HG03025 (cell line): Measurements from ENCODE around the gene TFAP2B.

Source experiments
- ATAC-seq: cut with Tn5 transposase; IDR thresholded peaks from one replicate; pipeline ENCODE4 v1.9.1; 2021; ENCODE audit warnings: mild to moderate bottlenecking, moderate library complexity; ENCODE audit not compliant: unreplicated experiment, low FRiP score

TFAP2B gene

GRCh38 chr6:50823094-50823920 is 4.6 kb downstream of the TFAP2B start:
- no peak for ATAC-seq

- no peak for ATAC-seq
These were observed 5.9 kb downstream of the TFAP2B start for GRCh38 chr6:50824552-50824951.

GRCh38 chr6:50825375-50826036 is 6.8 kb downstream of the TFAP2B start:
- ATAC-seq: no peak

GRCh38 chr6:50826037-50826761 is 7.5 kb downstream of the TFAP2B start:
- no peak for ATAC-seq

GRCh38 chr6:50826803-50827202 is 8.1 kb downstream of the TFAP2B start:
- no peak for ATAC-seq

GRCh38 chr6:50829049-50829448 is 10.4 kb downstream of the TFAP2B start:
- ATAC-seq: no peak

GRCh38 chr6:50829898-50830444 is 11.3 kb downstream of the TFAP2B start:
- no peak for ATAC-seq

GRCh38 chr6:50831186-50831585 is 12.5 kb downstream of the TFAP2B start:
- no peak for ATAC-seq

GRCh38 chr6:50832912-50833311 is 14.2 kb downstream of the TFAP2B start:
- ATAC-seq: no peak

- ATAC-seq: no peak
These were observed 16.3 kb downstream of the TFAP2B start for GRCh38 chr6:50834929-50835410.

GRCh38 chr6:50836231-50836630 is 17.6 kb downstream of the TFAP2B start:
- no peak for ATAC-seq

GRCh38 chr6:50837589-50838445 is 19.1 kb downstream of the TFAP2B start:
- no peak for ATAC-seq

- ATAC-seq: no peak
These were observed 21.6 kb downstream of the TFAP2B start for GRCh38 chr6:50840112-50840810.

GRCh38 chr6:50840811-50841192 is 22.1 kb downstream of the TFAP2B start:
- ATAC-seq: no peak

- ATAC-seq: no peak
These were observed 23.8 kb downstream of the TFAP2B start for GRCh38 chr6:50842446-50842845.

GRCh38 chr6:50842861-50843384 is 24.3 kb downstream of the TFAP2B start:
- ATAC-seq: no peak

GRCh38 chr6:50843842-50844241 is 25.2 kb downstream of the TFAP2B start:
- no peak for ATAC-seq

GRCh38 chr6:50845499-50846143 is 26.9 kb downstream of the TFAP2B start:
- ATAC-seq: no peak
